Mesendoderm (in vitro differentiated cells): ENCODE results near the gene CACNG5. TPM values are rescaled to one million over a fixed set of nuclear protein-coding genes. Genes with fewer than 3 reads are reported as not detected.

ENCODE experiments used
- small RNA-seq: library from polyadenylated mRNA; stranded (forward); fragments of <200 nt; extraction: miRNeasy Mini kit (QIAGEN cat#:217004); gene quantifications from one replicate; pipeline ENCODE3, GENCODE V24; 2013; ENCODE audit not compliant: insufficient read depth

Gene CACNG5

Small RNA genes lying within 50 kb of the gene (small RNA-seq; reads per million reads assigned to genes)
- not detected for gene MIR634
- not detected for gene RNA5SP446
